ENCODE results near the gene ETHE1. TPM values are rescaled to one million over a fixed set of nuclear protein-coding genes. Genes with fewer than 3 reads are reported as not detected.

Gene ETHE1
- total RNA-seq, 1 donor from 2014 or later: 16.0 TPM

DNA sequence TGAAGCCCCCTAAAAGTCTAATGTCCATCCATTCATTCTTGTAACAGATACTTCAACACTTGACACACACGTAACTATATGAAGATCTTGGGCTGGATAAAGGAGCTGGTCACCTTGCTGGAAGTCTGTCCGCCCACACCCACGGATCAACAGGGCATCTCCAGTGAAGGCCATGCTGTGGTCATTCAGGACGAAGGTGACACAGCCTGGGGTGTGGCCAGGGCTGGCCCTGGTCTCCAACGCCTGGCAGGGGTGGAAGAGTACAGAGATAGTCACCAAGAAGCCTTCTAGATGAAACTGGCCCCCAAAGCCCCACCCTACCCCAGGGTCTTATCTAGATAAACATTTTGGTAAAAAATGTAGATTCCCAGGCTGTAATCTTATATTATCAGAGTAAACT is 15.7 kb downstream of the ETHE1 start:
- DNase-seq: no peak
- H3K9me3 Mint-ChIP-seq (ENCODE audit: unreplicated experiment): peaks cover 1% of the 10 kb centered on the region
- TF ChIP-seq, protein P1, sequence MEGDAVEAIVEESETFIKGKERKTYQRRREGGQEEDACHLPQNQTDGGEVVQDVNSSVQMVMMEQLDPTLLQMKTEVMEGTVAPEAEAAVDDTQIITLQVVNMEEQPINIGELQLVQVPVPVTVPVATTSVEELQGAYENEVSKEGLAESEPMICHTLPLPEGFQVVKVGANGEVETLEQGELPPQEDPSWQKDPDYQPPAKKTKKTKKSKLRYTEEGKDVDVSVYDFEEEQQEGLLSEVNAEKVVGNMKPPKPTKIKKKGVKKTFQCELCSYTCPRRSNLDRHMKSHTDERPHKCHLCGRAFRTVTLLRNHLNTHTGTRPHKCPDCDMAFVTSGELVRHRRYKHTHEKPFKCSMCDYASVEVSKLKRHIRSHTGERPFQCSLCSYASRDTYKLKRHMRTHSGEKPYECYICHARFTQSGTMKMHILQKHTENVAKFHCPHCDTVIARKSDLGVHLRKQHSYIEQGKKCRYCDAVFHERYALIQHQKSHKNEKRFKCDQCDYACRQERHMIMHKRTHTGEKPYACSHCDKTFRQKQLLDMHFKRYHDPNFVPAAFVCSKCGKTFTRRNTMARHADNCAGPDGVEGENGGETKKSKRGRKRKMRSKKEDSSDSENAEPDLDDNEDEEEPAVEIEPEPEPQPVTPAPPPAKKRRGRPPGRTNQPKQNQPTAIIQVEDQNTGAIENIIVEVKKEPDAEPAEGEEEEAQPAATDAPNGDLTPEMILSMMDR (IDR thresholded peaks at IDR 0.05; ENCODE audit: partially characterized antibody, unreplicated experiment): no peak
- H3K27ac Mint-ChIP-seq (ENCODE audit: unreplicated experiment): no peak overlapping the region
- H3K36me3 Mint-ChIP-seq (ENCODE audit: unreplicated experiment): peaks cover 15% of the 10 kb centered on the region
- H3K4me3 Mint-ChIP-seq (ENCODE audit: unreplicated experiment): no peak overlapping the region
- H3K27me3 Mint-ChIP-seq (ENCODE audit: unreplicated experiment): peaks cover 2% of the 10 kb centered on the region
- no peaks in the 10 kb centered on the region for H3K4me1 Mint-ChIP-seq (ENCODE audit: low read depth, unreplicated experiment)

DNA sequence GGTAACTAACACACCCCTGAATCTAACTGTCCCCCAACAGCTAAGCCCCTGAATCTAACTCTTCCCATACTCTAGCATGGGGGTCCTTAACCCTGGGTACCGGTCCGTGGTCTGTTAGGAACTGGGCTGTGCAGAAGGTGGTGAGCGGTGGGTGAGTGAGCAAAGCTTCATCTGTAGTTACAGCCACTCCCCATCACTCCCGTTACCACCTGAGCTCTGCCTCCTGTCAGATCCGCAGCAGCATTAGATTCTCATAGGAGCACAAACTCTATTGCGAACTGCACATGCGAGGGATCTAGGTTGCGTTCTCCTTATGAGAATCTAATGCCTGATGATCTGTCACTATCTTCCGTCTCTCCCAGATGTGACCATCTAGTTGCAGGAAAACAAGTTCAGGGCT is 16.3 kb downstream of the ETHE1 start:
- Mint-ChIP-seq H3K9me3 (ENCODE audit: unreplicated experiment) (peaks cover 3% of the 10 kb centered on the region), H3K27ac (ENCODE audit: unreplicated experiment) (no peak overlapping the region), H3K4me3 (ENCODE audit: unreplicated experiment) (no peak overlapping the region), H3K36me3 (ENCODE audit: unreplicated experiment) (peaks cover 15% of the 10 kb centered on the region), H3K27me3 (ENCODE audit: unreplicated experiment) (peaks cover 2% of the 10 kb centered on the region), H3K4me1 (ENCODE audit: low read depth, unreplicated experiment) (no peaks in the 10 kb centered on the region)
- TF ChIP-seq, protein P1 (IDR thresholded peaks at IDR 0.05; ENCODE audit: partially characterized antibody, unreplicated experiment): no peak
- DNase-seq: no peak

DNA sequence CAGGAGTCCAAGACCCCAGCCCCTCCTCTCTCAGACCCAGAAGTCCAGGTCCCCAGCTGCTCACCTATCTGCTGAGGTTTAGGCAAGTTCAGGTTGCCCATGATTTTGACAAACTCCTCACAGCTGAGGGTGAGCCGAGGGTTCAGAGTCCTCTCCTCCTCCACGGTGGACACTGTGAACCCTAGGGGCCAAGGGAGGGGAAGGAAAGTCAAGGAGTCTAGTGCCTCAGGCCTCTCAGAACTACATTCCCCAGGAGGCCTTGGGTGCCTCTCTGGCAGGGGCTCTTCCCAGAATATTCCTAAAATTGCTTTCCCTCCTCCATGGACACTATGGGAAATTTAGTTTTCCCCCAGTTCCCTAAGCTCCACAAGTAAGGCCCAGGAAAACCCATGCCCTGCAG is 19.1 kb downstream of the ETHE1 start:
- Mint-ChIP-seq H3K27ac (ENCODE audit: unreplicated experiment) (no peak overlapping the region), H3K36me3 (ENCODE audit: unreplicated experiment) (peaks cover 15% of the 10 kb centered on the region), H3K9me3 (ENCODE audit: unreplicated experiment) (peaks cover 3% of the 10 kb centered on the region), H3K4me3 (ENCODE audit: unreplicated experiment) (no peak overlapping the region), H3K27me3 (ENCODE audit: unreplicated experiment) (peaks cover 9% of the 10 kb centered on the region), H3K4me1 (ENCODE audit: low read depth, unreplicated experiment) (no peaks in the 10 kb centered on the region)
- DNase-seq: no peak
- TF ChIP-seq, protein P1 (IDR thresholded peaks at IDR 0.05; ENCODE audit: partially characterized antibody, unreplicated experiment): no peak

DNA sequence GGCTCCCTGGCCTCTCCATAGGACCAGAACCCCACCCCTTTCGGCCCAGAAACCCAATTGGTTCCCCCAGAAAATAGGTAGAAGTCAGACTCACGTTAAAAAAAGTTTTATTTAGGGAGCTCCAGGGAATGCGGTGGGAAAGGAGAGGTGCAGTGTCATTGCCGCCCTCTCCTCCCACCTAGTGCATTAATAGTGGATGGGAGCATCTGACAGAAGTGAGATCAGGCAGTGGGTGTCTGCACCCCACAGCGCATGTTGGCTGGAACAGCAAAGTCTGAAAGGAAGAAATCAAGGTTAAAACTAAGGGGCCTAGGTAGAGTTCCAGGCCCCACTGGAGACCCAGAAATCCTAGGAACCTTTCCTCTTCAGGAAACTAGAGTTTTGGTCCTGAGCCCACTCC is 20.4 kb downstream of the ETHE1 start:
- no peak overlapping the region for H3K27ac Mint-ChIP-seq (ENCODE audit: unreplicated experiment)
- no peaks in the 10 kb centered on the region for H3K4me1 Mint-ChIP-seq (ENCODE audit: low read depth, unreplicated experiment)
- peaks cover 10% of the 10 kb centered on the region for H3K27me3 Mint-ChIP-seq (ENCODE audit: unreplicated experiment)
- peaks cover 8% of the 10 kb centered on the region for H3K36me3 Mint-ChIP-seq (ENCODE audit: unreplicated experiment)
- H3K9me3 Mint-ChIP-seq (ENCODE audit: unreplicated experiment): peaks cover 3% of the 10 kb centered on the region
- TF ChIP-seq, protein P1 (IDR thresholded peaks at IDR 0.05; ENCODE audit: partially characterized antibody, unreplicated experiment): no peak
- no peak for DNase-seq
- no peak overlapping the region for H3K4me3 Mint-ChIP-seq (ENCODE audit: unreplicated experiment)

DNA sequence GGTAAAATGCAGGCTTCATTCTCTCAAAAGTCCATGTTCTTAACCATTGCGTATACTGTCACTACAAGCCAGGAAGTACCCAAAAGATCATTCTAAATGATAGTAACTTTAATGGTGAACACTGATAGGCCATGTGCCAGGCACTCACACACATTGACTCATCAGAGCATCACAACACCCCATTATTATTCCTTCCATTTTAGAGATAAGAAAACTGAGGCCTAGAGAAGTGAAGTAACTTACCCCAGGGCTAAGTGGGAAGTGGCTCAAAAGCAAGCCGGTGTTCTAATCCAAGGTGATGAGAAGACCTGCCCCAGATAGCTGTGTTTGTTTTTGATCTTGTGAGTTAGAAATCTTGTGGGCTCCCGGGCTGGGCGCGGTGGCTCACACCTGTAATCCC is 21.1 kb downstream of the ETHE1 start:
- Mint-ChIP-seq H3K27ac (ENCODE audit: unreplicated experiment) (no peak overlapping the region), H3K27me3 (ENCODE audit: unreplicated experiment) (peaks cover 10% of the 10 kb centered on the region), H3K4me1 (ENCODE audit: low read depth, unreplicated experiment) (peaks cover 2% of the 10 kb centered on the region), H3K36me3 (ENCODE audit: unreplicated experiment) (peaks cover 3% of the 10 kb centered on the region), H3K4me3 (ENCODE audit: unreplicated experiment) (peak overlapping the region; percentile 20), H3K9me3 (ENCODE audit: unreplicated experiment) (peaks cover 4% of the 10 kb centered on the region)
- no peak for DNase-seq
- TF ChIP-seq, protein P1 (IDR thresholded peaks at IDR 0.05; ENCODE audit: partially characterized antibody, unreplicated experiment): no peak

Measured in glutamatergic neuron (in vitro differentiated cells).